ENCODE data around the gene NUP93. TPM values are rescaled to one million over a fixed set of nuclear protein-coding genes. Genes with fewer than 3 reads are reported as not detected.
A peak's percentile ranks its signal among the peaks of the same experiment; 100 is the strongest.

The NUP93 gene
- total RNA-seq, 2 experiments from 2014 or later = 45.6 to 47.2 TPM

GRCh38 chr16:56888806-56889205 lies 158.9 kb downstream of the NUP93 start:
- TF ChIP-seq CTCF (IDR thresholded peaks at IDR 0.05) = no peak
- Mint-ChIP-seq H3K4me3 (no peak overlapping the region), H3K27me3 (no peaks in the 10 kb centered on the region), H3K36me3 (ENCODE audit: low read depth) (no peaks in the 10 kb centered on the region), H3K9me3 (no peaks in the 10 kb centered on the region), H3K4me1 (ENCODE audit: low read depth) (no peaks in the 10 kb centered on the region), H3K27ac (no peak overlapping the region)
- no peak for ATAC-seq (ENCODE audit: poor library complexity)
- Histone ChIP-seq H3K9me3 (ENCODE audit: control insufficient read depth in 1 of 2, insufficient read depth in 1 of 2, low read length in 2 of 2) (peaks cover 0 to 5% of the 10 kb centered on the region in 2 experiments), H3K4me1 (ENCODE audit: insufficient read depth, low read length) (no peaks in the 10 kb centered on the region), H3K36me3 (ENCODE audit: insufficient read depth, low read length) (no peaks in the 10 kb centered on the region), H3K4me3 (ENCODE audit: low read length) (no peak overlapping the region), H3K27me3 (ENCODE audit: control insufficient read depth in 1 of 2, insufficient read depth in 2 of 2, low read length in 2 of 2) (no peaks in the 10 kb centered on the region), H3K27ac (ENCODE audit: low read depth in 1 of 2, low read length in 2 of 2) (no peak overlapping the region)
- intact Hi-C loops (cut with DNase I, micrococcal nuclease) = no loop called here
- peak in 2 of 14 experiments; percentile 47 to 52 for DNase-seq
- POLR2A ChIA-PET = interaction anchor here (0.6 kb wide), 1 partner anchor 22 kb away, joined by 3 read pairs; no protein-coding TSS in a partner anchor
- CTCF ChIA-PET = no interaction called here

GRCh38 chr16:56889206-56889605 lies 159.3 kb downstream of the NUP93 start:
- ATAC-seq (ENCODE audit: poor library complexity) = no peak
- Mint-ChIP-seq H3K36me3 (ENCODE audit: low read depth) (no peaks in the 10 kb centered on the region), H3K4me1 (ENCODE audit: low read depth) (no peaks in the 10 kb centered on the region), H3K27me3 (no peaks in the 10 kb centered on the region), H3K4me3 (no peak overlapping the region), H3K9me3 (no peaks in the 10 kb centered on the region), H3K27ac (no peak overlapping the region)
- no peaks in the 10 kb centered on the region for H3K36me3 ChIP-seq (ENCODE audit: insufficient read depth, low read length)
- H3K4me1 ChIP-seq (ENCODE audit: insufficient read depth, low read length) = no peaks in the 10 kb centered on the region
- H3K4me3 ChIP-seq (ENCODE audit: low read length) = no peak overlapping the region
- peaks cover 0 to 5% of the 10 kb centered on the region in 2 experiments for H3K9me3 ChIP-seq (ENCODE audit: control insufficient read depth in 1 of 2, insufficient read depth in 1 of 2, low read length in 2 of 2)
- H3K27me3 ChIP-seq (ENCODE audit: control insufficient read depth in 1 of 2, insufficient read depth in 2 of 2, low read length in 2 of 2) = no peaks in the 10 kb centered on the region
- CTCF ChIA-PET = no interaction called here
- POLR2A ChIA-PET = interaction anchor here (0.6 kb wide), 1 partner anchor 22 kb away, joined by 3 read pairs; no protein-coding TSS in a partner anchor
- no peak for TF ChIP-seq CTCF (IDR thresholded peaks at IDR 0.05)
- H3K27ac ChIP-seq (ENCODE audit: low read depth in 1 of 2, low read length in 2 of 2) = no peak overlapping the region
- DNase-seq = no peak
- intact Hi-C loops (cut with DNase I, micrococcal nuclease) = no loop called here

- no peak overlapping the region for H3K4me3 Mint-ChIP-seq
- CTCF ChIA-PET = no interaction called here
- DNase-seq = no peak
- H3K9me3 Mint-ChIP-seq = no peaks in the 10 kb centered on the region
- no peaks in the 10 kb centered on the region for H3K4me1 Mint-ChIP-seq (ENCODE audit: low read depth)
- no peak overlapping the region for H3K4me3 ChIP-seq (ENCODE audit: low read length)
- POLR2A ChIA-PET = no interaction called here
- H3K36me3 Mint-ChIP-seq (ENCODE audit: low read depth) = no peaks in the 10 kb centered on the region
- intact Hi-C loops (cut with DNase I, micrococcal nuclease) = no loop called here
- no peaks in the 10 kb centered on the region for H3K4me1 ChIP-seq (ENCODE audit: insufficient read depth, low read length)
- no peak overlapping the region for H3K27ac Mint-ChIP-seq
- TF ChIP-seq CTCF (IDR thresholded peaks at IDR 0.05) = no peak
- H3K36me3 ChIP-seq (ENCODE audit: insufficient read depth, low read length) = no peaks in the 10 kb centered on the region
- H3K27me3 Mint-ChIP-seq = no peaks in the 10 kb centered on the region
- H3K9me3 ChIP-seq (ENCODE audit: control insufficient read depth in 1 of 2, insufficient read depth in 1 of 2, low read length in 2 of 2) = peaks cover 0 to 5% of the 10 kb centered on the region in 2 experiments
- H3K27ac ChIP-seq (ENCODE audit: low read depth in 1 of 2, low read length in 2 of 2) = no peak overlapping the region
- H3K27me3 ChIP-seq (ENCODE audit: control insufficient read depth in 1 of 2, insufficient read depth in 2 of 2, low read length in 2 of 2) = no peaks in the 10 kb centered on the region
- no peak for ATAC-seq (ENCODE audit: poor library complexity)
These were observed 161.8 kb downstream of the NUP93 start for GRCh38 chr16:56891685-56892084.

Measured in CD4-positive, alpha-beta T cell (primary cell).